AG10803 (cell line): ENCODE measurements around the gene UROS.

Source experiments
- DNase-seq: peaks from one replicate; pipeline ENCODE4 v3.0.0; 2010; ENCODE audit warnings: low read depth
- H3K4me3 ChIP-seq: 2 replicates; pipeline ENCODE4 v1.5.1; 2011; ENCODE audit warnings: mild to moderate bottlenecking, low read length, control low read depth
- TF ChIP-seq, protein P1 (sequence below): conservative IDR thresholded peaks from 2 replicates; pipeline ENCODE4 v1.5.1; 2011; ENCODE audit warnings: mild to moderate bottlenecking, low read length, control low read depth, inconsistent platforms

The UROS gene

DNA sequence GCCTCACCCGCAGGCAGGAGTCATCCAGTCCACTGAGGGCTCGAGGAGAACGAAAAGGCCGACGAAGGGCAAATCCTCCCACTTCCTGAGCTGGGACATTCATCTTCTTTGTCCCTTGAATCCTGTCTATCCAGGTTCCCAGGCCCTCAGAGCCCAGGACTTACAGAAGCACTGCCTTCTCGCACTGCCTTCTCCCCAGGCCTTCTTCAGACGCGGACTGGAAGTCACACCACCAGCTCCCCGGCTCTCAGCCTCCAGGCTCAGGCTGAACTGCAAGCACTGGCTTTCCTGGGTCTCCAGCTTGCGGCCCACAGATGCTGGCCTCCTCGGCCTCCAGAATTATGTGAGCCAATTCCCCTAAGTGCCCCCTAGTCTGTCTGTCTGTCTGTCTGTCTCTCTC, 41.0 kb downstream of the UROS start:
- no peak for DNase-seq
- TF ChIP-seq, protein P1, sequence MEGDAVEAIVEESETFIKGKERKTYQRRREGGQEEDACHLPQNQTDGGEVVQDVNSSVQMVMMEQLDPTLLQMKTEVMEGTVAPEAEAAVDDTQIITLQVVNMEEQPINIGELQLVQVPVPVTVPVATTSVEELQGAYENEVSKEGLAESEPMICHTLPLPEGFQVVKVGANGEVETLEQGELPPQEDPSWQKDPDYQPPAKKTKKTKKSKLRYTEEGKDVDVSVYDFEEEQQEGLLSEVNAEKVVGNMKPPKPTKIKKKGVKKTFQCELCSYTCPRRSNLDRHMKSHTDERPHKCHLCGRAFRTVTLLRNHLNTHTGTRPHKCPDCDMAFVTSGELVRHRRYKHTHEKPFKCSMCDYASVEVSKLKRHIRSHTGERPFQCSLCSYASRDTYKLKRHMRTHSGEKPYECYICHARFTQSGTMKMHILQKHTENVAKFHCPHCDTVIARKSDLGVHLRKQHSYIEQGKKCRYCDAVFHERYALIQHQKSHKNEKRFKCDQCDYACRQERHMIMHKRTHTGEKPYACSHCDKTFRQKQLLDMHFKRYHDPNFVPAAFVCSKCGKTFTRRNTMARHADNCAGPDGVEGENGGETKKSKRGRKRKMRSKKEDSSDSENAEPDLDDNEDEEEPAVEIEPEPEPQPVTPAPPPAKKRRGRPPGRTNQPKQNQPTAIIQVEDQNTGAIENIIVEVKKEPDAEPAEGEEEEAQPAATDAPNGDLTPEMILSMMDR: no peak
- H3K4me3 ChIP-seq: no peak overlapping the region

DNA sequence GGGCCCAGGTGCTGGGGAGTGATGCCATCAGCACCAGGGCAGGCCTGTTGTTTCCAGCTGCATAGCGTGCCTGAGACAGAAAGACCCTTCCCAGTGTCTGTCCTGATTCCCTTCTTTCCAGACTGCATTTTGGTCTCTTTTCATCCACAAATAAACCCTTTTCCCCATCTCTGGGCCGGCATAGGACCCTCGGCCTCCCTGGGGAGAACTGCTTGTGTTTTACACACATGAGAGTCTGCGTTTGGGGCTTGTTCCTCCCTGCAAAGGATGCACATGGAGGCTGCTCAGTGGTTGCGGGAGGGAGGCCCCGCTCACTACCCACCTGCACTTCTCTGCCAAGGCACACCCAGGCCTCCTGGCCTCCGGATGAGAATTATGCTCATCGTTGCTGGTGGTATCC, 41.7 kb downstream of the UROS start:
- no peak for DNase-seq
- H3K4me3 ChIP-seq: no peak overlapping the region
- TF ChIP-seq, protein P1: no peak

DNA sequence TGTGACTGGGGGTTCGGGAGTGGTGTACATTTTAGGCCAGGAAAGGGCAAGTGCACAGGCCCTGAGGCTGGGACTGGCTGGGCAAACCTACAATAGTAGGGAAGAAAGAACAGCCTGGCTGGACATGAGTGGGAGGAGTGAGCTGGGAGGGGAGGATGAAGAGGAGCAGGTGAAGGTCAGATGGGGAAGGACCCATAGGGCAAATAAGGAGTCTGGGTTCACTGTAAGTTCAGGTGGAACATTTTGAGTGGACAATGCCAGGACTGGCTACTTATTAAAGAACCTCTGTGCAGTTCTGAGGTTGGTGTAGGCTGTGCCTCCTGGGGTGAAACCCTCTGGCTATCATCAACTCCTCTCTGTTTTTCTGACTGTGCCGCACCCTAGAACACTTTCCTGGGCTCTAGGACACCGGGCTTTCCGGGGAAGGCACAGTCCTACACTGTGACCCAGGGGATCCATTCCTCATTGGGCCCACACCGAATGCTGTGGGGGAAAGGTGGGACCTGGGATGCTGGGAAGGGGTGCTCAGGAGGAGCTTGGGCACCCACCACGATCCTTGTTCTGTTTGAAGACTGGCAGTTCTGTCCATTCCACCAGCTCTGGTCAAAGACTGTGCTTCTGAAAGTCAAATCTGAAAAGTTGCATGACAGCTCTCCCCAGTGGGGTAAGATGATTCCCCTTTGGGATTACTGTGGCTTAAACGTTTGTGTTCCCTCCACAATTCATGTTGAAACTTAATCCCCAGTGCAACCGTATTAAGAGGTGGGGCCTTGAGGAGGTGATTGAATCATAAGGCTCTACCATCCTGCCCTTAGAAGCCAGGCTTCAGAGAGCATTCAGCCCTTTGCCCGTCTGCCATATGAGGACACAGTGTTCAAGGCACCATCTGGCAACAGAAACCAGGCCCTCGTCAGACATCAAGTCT, 43.4 kb downstream of the UROS start:
- TF ChIP-seq, protein P1: no peak
- no peak for DNase-seq
- no peak overlapping the region for H3K4me3 ChIP-seq

DNA sequence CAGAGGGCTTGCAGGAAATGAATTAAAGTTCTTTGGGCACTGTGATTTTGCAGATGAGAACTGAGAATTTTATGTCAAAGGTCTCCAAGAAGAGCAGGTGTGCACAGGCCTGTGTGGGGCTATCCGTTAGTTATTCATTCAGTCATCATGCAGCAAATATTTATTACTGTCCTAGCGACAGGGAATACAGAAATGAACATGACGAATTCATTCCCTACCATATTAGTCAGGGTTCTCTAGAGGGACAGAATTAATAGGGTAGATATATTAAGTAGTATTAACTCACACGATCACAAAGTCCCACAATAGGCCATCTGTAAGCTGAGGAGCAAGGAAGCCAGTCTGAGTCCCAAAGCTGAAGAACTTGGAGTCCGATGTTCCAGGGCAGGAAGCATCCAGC, 44.5 kb downstream of the UROS start:
- no peak overlapping the region for H3K4me3 ChIP-seq
- TF ChIP-seq, protein P1: no peak
- no peak for DNase-seq

DNA sequence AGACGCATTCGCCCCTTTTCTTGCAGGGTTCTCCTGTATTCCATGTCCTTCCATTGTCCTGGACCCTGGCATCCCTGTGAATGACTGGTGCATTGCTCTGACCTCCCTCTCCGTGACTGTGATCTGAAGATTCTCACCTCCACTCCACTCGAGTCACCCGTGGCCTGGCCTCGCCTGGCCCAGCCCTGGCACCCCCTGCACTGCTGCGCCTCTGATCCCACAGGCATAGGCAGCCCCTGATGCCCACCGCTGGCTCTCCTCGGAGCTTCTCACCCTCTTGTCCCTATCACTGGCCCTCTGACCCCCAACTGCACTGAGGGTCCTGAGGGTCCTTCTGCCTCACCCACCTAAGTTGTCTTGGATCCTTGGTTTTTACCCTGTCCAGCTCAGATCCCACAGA, 45.3 kb downstream of the UROS start:
- no peak for DNase-seq
- no peak overlapping the region for H3K4me3 ChIP-seq
- TF ChIP-seq, protein P1: no peak

DNA sequence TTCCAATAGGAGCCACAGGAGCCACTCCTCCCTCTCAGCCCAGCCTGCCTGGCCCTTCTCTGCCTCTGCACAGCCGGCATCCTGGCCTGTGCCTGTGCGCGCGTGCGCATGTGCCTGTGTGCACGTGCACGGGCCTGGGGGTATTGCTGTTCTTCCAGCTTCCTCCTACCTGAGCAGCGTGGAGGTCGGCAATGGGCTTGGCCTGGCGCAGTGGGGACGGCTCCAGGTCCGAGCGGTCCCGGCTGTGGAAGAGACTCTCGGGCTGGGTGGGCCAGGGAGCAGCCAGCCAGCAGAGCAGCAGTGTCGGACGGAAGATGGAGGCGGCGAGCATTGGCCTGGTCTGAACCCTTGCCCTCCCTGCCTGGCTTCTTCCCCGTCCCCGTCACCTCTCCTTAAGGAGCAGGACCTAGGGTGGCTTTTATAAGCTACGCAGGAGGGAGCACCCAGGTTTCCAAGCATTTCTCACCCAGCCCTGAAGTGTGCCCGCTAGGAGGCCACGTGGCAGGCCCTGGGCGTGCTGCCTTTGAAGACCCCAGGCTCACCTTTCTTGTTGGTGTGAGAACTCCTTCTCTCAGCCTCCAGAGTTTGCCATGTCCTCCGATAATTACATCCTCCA, 47.5 kb downstream of the UROS start, which contains the start of gene MMP21:
MMP21 (minus strand) TSS at position 331 of the 616 bp plus-strand sequence; CDS start at position 331, 0 bp downstream.
- TF ChIP-seq, protein P1: no peak
- DNase-seq: no peak

DNA sequence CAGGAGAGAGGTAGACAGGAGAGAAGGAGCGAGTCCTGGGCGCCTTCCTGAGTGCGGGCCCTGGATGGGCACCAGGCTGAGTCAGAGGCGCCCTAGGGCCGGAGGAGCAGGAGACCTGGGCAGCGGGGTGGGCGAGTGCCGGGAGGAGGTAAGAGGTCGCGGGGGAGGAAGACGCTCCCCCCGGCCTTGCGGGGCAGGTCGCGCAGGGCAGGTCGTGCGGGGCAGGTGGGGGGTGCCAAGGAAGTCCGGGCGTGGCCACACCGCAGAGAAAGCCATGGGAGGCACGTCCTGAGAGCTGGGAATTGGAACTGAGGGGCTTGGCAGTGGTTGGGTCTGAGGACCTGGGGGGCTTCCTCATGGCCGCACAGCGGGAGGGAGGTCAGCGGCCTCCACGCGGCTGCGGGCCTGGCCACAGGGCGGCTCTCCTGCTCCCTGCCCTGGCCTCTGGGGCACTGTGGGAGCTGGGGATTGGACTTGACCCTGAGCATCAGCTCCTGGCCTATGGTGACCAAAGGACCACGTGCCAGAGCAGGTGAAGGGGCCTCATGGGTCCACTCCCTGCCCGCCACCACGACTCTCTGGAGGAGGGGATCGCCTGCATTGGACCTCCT, 48.4 kb downstream of the UROS start:
- DNase-seq: no peak
- no peak overlapping the region for H3K4me3 ChIP-seq
- TF ChIP-seq, protein P1: no peak

More for the DNA sequence above, 47.5 kb downstream of the UROS start, which contains the start of gene MMP21:
- no peak within 1 kb of the TSS for H3K4me3 ChIP-seq
